GM18909 (cell line): ENCODE measurements around the gene TMEM179.
A peak's percentile ranks its signal among the peaks of the same experiment; 100 is the strongest.
"Not testable (repeated sequence)": the region's sequence is repeated elsewhere in the genome, so short reads cannot be mapped to it uniquely, and the experiment has no call there.

Experiments used
- ATAC-seq: cut with Tn5 transposase; IDR thresholded peaks from one replicate; pipeline ENCODE4 v1.9.1; 2021; ENCODE audit warnings: mild to moderate bottlenecking; ENCODE audit not compliant: unreplicated experiment, poor library complexity

TMEM179 gene

GRCh38 chr14:104604458-104605449 is at the start of gene TMEM179:
Gene TMEM179, minus strand, starts transcription at chr14:104604772. Its CDS starts 31 bp downstream, at chr14:104604741.
- no peak for ATAC-seq

GRCh38 chr14:104654119-104654518 is 49.5 kb upstream of the TMEM179 start:
- ATAC-seq, result no peak

GRCh38 chr14:104653130-104653920 is 48.8 kb upstream of the TMEM179 start:
- not testable (repeated sequence) for ATAC-seq

GRCh38 chr14:104652386-104652785 is 47.8 kb upstream of the TMEM179 start:
- no peak for ATAC-seq

- no peak for ATAC-seq
Measured at GRCh38 chr14:104651876-104652260, 47.3 kb upstream of the TMEM179 start.

- no peak for ATAC-seq
Measured at GRCh38 chr14:104650981-104651875, 46.7 kb upstream of the TMEM179 start.

GRCh38 chr14:104650057-104650980 is 45.7 kb upstream of the TMEM179 start:
- peak; percentile 65 for ATAC-seq

GRCh38 chr14:104647467-104648043 is 43.0 kb upstream of the TMEM179 start:
- no peak for ATAC-seq

GRCh38 chr14:104644656-104645378 is 40.2 kb upstream of the TMEM179 start:
- ATAC-seq, result no peak

GRCh38 chr14:104644091-104644635 is 39.6 kb upstream of the TMEM179 start:
- no peak for ATAC-seq

GRCh38 chr14:104643306-104643705 is 38.7 kb upstream of the TMEM179 start:
- no peak for ATAC-seq

- ATAC-seq, result no peak
Measured at GRCh38 chr14:104642540-104642868, 37.9 kb upstream of the TMEM179 start.

GRCh38 chr14:104641753-104642539 is 37.4 kb upstream of the TMEM179 start:
- ATAC-seq, result no peak

GRCh38 chr14:104640681-104641080 is 36.1 kb upstream of the TMEM179 start:
- no peak for ATAC-seq

GRCh38 chr14:104639885-104640548 is 35.4 kb upstream of the TMEM179 start:
- no peak for ATAC-seq

- no peak for ATAC-seq
Measured at GRCh38 chr14:104639471-104639870, 34.9 kb upstream of the TMEM179 start.
